ENCODE results near the gene EXOSC9. TPM values are rescaled to one million over a fixed set of nuclear protein-coding genes. Genes with fewer than 3 reads are reported as not detected.
A peak's percentile ranks its signal among the peaks of the same experiment; 100 is the strongest.

The EXOSC9 gene
- total and polyA plus RNA-seq, 2 donors from 2014 or later = 17.6 to 19.9 TPM

- intact Hi-C loops (cut with DNase I) = no loop called here
- peak within 1 kb of the TSS; percentile 44 to 93 (median 76) for H3K9ac ChIP-seq (ENCODE audit: low read length in 3 of 3)
- H3K9me3 ChIP-seq (ENCODE audit: control insufficient read depth in 2 of 3, insufficient read depth in 1 of 3, low read length in 3 of 3) = no peaks in the 10 kb centered on the region
- no peak for TF ChIP-seq CTCF (IDR thresholded peaks at IDR 0.05; ENCODE audit: borderline replicate concordance, extremely low read depth, insufficient read depth)
- peak; percentile 82 for FAIRE-seq
- no peaks in the 10 kb centered on the region for H3K27me3 ChIP-seq (ENCODE audit: control insufficient read depth, insufficient read depth, low read length)
- peak within 1 kb of the TSS in 1 of 2 donors; percentile 39 for H3K27ac ChIP-seq (ENCODE audit: low read depth in 2 of 2, low read length in 2 of 2)
- H3K36me3 ChIP-seq (ENCODE audit: control insufficient read depth in 2 of 3, insufficient read depth in 3 of 3, low read length in 3 of 3) = peaks cover 0 to 2% (median 0%) of the 10 kb centered on the region in 3 donors
- H3K4me3 ChIP-seq (ENCODE audit: low read length in 3 of 3) = peak within 1 kb of the TSS; percentile 80 to 91 (median 89)
- H3K4me1 ChIP-seq (ENCODE audit: control insufficient read depth in 2 of 3, insufficient read depth in 2 of 3, low read depth in 1 of 3, low read length in 3 of 3) = peaks cover 0 to 6% (median 0%) of the 10 kb centered on the region in 3 donors
- peak; percentile 97 to 99 (median 98) for DNase-seq
These were observed 22.5 kb downstream of the EXOSC9 start, which contains the start of gene CCNA2 for GRCh38 chr4:121823505-121824170. CCNA2 (minus strand) TSS chr4:121823883; CDS start chr4:121823628, 255 bp downstream.

GRCh38 chr4:121824171-121824527, 23.0 kb downstream of the EXOSC9 start:
- intact Hi-C loops (cut with DNase I) = no loop called here
- no peak for TF ChIP-seq CTCF (IDR thresholded peaks at IDR 0.05; ENCODE audit: borderline replicate concordance, extremely low read depth, insufficient read depth)
- H3K4me1 ChIP-seq (ENCODE audit: control insufficient read depth in 2 of 3, insufficient read depth in 2 of 3, low read depth in 1 of 3, low read length in 3 of 3) = peaks cover 0 to 6% (median 0%) of the 10 kb centered on the region in 3 donors
- H3K9ac ChIP-seq (ENCODE audit: low read length in 3 of 3) = peak overlapping the region; percentile 44 to 93 (median 76)
- H3K36me3 ChIP-seq (ENCODE audit: control insufficient read depth in 2 of 3, insufficient read depth in 3 of 3, low read length in 3 of 3) = peaks cover 0 to 2% (median 0%) of the 10 kb centered on the region in 3 donors
- FAIRE-seq (no peak), DNase-seq (no peak)
- H3K27ac ChIP-seq (ENCODE audit: low read depth in 2 of 2, low read length in 2 of 2) = peak overlapping the region in 1 of 2 donors; percentile 39
- no peaks in the 10 kb centered on the region for H3K9me3 ChIP-seq (ENCODE audit: control insufficient read depth in 2 of 3, insufficient read depth in 1 of 3, low read length in 3 of 3)
- peak overlapping the region; percentile 80 to 91 (median 89) for H3K4me3 ChIP-seq (ENCODE audit: low read length in 3 of 3)
- no peaks in the 10 kb centered on the region for H3K27me3 ChIP-seq (ENCODE audit: control insufficient read depth, insufficient read depth, low read length)

- Histone ChIP-seq H3K36me3 (ENCODE audit: control insufficient read depth in 2 of 3, insufficient read depth in 3 of 3, low read length in 3 of 3) (peaks cover 0 to 2% (median 0%) of the 10 kb centered on the region in 3 donors), H3K9me3 (ENCODE audit: control insufficient read depth in 2 of 3, insufficient read depth in 1 of 3, low read length in 3 of 3) (no peaks in the 10 kb centered on the region), H3K4me1 (ENCODE audit: control insufficient read depth in 2 of 3, insufficient read depth in 2 of 3, low read depth in 1 of 3, low read length in 3 of 3) (peaks cover 0 to 6% (median 0%) of the 10 kb centered on the region in 3 donors), H3K27ac (ENCODE audit: low read depth in 2 of 2, low read length in 2 of 2) (no peak overlapping the region), H3K9ac (ENCODE audit: low read length in 3 of 3) (no peak overlapping the region), H3K27me3 (ENCODE audit: control insufficient read depth, insufficient read depth, low read length) (no peaks in the 10 kb centered on the region), H3K4me3 (ENCODE audit: low read length in 3 of 3) (no peak overlapping the region)
- FAIRE-seq (no peak), DNase-seq (peak in 2 of 5 donors; percentile 22 to 32)
- intact Hi-C loops (cut with DNase I) = no loop called here
- TF ChIP-seq CTCF (IDR thresholded peaks at IDR 0.05; ENCODE audit: borderline replicate concordance, extremely low read depth, insufficient read depth) = no peak
These were observed 23.8 kb downstream of the EXOSC9 start for GRCh38 chr4:121824950-121825349.
